GM10266 (cell line): Measurements from ENCODE around the gene SLC4A1AP.
"Not testable (repeated sequence)": the region's sequence is repeated elsewhere in the genome, so short reads cannot be mapped to it uniquely, and the experiment has no call there.

Experiments
- DNase-seq: peaks from one replicate; pipeline ENCODE4 v3.0.0; 2012; ENCODE audit errors: extremely low spot score
- TF ChIP-seq, protein P1 (sequence below): IDR thresholded peaks from 2 replicates; pipeline ENCODE4 v1.5.1; 2012; ENCODE audit warnings: mild to moderate bottlenecking, low read depth; ENCODE audit not compliant: control insufficient read depth, insufficient read depth; ENCODE audit errors: missing control alignments

SLC4A1AP gene, protein sequence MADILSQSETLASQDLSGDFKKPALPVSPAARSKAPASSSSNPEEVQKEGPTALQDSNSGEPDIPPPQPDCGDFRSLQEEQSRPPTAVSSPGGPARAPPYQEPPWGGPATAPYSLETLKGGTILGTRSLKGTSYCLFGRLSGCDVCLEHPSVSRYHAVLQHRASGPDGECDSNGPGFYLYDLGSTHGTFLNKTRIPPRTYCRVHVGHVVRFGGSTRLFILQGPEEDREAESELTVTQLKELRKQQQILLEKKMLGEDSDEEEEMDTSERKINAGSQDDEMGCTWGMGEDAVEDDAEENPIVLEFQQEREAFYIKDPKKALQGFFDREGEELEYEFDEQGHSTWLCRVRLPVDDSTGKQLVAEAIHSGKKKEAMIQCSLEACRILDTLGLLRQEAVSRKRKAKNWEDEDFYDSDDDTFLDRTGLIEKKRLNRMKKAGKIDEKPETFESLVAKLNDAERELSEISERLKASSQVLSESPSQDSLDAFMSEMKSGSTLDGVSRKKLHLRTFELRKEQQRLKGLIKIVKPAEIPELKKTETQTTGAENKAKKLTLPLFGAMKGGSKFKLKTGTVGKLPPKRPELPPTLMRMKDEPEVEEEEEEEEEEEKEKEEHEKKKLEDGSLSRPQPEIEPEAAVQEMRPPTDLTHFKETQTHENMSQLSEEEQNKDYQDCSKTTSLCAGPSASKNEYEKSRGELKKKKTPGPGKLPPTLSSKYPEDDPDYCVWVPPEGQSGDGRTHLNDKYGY

DNA sequence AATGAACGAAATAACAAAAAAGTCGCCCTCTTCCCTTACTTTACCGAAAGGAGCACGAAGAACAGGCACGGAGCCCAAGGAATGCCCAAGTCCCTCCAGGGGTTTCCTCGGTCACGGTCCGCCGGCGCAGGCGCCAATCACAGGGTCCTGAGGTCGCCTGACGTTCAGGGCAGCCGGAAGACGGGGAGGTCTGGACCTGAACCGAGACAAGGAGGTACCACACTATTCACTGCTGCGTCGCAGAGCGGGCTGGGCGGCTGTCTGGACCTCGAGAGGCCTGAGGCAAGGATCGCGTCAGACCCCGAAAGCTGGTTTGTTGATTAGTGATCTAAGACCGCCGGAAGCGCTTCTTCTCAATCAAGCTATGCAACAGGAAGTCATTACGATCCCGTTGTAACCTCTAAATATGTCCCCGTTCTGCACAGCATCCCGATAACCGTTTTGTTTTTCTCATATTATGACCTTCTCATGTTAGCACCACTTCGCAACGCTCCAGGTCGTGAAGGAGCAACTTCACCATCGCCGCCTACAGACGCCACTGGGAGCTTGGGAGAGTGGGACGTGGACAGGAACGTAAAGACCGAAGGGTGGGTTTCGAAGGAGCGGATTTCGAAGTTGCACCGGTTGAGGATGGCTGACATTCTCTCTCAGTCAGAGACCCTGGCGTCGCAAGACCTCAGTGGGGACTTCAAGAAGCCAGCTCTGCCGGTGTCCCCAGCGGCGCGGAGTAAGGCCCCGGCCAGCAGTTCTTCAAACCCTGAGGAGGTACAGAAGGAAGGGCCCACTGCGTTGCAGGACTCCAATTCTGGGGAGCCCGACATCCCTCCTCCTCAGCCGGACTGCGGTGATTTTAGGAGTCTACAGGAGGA, at the start of gene SLC4A1AP, which contains the start of gene SUPT7L:
TSS of gene SLC4A1AP (plus strand) at position 605 of the 869 bp plus-strand sequence. CDS start at position 631, 26 bp downstream.
TSS of gene SUPT7L (minus strand) at position 330 of the 869 bp plus-strand sequence. CDS start 1,422 bp downstream, outside the sequence.
- peak; percentile 74 for DNase-seq
- TF ChIP-seq, protein P1, sequence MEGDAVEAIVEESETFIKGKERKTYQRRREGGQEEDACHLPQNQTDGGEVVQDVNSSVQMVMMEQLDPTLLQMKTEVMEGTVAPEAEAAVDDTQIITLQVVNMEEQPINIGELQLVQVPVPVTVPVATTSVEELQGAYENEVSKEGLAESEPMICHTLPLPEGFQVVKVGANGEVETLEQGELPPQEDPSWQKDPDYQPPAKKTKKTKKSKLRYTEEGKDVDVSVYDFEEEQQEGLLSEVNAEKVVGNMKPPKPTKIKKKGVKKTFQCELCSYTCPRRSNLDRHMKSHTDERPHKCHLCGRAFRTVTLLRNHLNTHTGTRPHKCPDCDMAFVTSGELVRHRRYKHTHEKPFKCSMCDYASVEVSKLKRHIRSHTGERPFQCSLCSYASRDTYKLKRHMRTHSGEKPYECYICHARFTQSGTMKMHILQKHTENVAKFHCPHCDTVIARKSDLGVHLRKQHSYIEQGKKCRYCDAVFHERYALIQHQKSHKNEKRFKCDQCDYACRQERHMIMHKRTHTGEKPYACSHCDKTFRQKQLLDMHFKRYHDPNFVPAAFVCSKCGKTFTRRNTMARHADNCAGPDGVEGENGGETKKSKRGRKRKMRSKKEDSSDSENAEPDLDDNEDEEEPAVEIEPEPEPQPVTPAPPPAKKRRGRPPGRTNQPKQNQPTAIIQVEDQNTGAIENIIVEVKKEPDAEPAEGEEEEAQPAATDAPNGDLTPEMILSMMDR, result no peak

DNA sequence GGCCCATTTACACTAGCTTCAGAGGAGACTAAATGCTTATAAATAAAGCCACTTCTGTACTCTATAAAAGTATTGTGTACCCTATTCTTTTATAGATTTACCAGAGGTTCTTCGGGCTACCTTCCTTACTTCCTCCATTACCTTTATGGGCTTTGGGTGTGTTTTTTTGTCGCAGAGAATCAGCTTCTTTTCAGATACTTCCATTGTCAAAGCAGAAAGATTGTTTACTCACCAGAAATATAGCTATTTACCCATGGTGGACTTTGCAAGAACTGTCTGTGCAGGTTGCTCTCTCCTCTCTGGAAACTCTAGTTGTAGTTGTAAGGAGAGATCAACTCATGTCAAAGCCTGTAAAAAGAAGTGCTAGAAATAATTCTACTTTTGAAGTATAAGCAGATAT, 49.7 kb upstream of the SLC4A1AP start:
- DNase-seq, result no peak
- TF ChIP-seq, protein P1, result no peak

DNA sequence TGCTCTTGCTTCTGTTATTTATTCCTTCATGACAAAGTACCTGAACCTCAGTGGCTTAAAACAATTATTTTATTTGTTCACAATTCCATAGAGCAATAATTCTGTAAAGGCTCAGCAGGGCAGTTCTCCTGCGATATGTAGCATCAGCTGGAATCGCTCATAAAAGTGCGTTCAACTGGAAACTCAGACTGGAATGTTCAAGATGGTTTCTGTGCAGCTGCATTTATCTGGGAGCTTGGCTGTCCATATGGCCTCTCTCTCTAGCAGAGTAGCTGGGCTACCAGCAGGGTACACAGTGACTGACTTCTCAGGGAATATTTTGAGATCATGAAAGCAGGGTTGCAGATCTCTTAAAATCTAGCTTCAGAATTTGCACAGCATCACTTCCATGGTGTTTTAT, 48.4 kb upstream of the SLC4A1AP start:
- TF ChIP-seq, protein P1, result no peak
- no peak for DNase-seq

DNA sequence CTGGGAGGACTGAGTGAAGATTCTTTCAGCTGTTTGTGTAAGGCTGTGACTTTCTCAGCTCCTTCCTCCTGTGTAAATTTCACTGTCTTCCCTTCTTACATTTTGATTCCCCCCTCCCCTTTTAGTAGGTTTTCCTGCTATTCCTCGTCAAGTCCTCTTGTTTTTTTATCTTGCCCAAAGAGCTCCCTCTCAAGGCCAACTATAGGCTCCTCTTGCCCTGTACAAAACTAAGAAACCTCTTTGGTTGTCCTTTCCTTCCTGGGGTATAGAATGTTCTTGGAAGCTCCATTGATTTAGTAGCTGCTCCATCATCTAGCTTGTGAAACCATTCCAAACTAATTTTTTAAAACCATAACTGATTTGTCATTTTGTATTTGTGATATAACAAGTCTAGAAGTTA, 42.2 kb upstream of the SLC4A1AP start:
- TF ChIP-seq, protein P1, result no peak

DNA sequence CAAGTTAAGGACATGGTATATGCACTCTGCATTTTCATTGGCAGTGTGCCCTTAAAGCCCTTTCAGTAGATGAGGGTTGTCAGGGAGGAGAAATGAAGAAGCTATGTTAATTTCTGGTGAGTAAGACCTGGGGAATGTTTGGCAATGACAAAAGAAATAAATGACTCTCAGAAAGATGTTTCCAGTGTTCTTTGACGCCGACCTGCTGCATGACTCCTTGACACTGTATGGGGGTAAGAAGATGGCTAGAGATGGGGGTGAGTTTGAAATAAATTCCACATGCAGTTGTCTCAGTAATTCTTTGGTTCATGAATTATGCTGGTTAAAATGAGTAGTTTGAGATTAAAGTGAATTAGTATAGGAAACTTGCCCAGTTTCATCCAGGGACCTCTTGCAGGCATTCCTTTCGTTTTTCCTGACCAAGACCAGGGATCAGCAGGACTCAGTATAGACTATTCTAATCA, 40.7 kb upstream of the SLC4A1AP start:
- no peak for DNase-seq

More for the DNA sequence above, 42.2 kb upstream of the SLC4A1AP start:
- DNase-seq, result no peak

DNA sequence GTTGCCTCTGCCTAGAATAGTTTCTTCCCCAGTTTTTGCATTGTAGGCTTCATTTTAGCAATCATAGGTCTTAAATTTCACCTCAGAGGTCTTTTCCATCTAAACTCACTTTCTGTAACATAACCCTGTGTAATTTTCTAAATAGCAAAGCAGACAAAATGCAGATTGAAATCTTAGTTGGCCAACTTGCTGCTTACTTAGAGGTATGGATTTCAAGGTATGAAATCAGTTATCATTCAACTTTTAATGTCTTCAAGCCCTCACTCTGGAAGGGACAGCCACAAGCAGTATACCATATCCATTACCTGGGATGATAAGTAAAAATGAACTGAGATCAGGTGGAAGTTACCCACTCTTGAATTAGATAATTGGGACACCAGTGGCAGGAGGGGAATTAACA, 38.7 kb upstream of the SLC4A1AP start:
- TF ChIP-seq, protein P1, result no peak
- DNase-seq, result no peak

More for the DNA sequence above, 40.7 kb upstream of the SLC4A1AP start:
- TF ChIP-seq, protein P1, result no peak

DNA sequence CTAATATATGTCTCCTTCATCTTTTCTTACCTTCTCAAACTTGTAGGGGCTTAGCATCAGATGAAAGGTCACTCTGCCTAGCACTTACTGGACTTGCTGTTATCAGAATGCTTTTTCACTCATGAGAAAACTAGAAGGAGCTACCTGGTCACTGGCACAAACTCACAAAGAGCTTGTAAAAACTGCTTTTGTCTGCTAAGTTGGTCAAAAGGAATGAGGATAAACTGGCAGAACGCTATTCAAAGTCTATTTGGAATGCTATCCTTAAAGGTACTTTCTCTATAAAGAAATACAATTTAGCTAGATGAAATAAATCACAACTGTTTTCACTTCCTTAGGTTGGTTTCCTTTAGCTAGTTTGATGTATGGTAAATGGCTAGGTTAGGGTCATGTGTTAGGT, 37.4 kb upstream of the SLC4A1AP start:
- DNase-seq, result not testable (repeated sequence)

DNA sequence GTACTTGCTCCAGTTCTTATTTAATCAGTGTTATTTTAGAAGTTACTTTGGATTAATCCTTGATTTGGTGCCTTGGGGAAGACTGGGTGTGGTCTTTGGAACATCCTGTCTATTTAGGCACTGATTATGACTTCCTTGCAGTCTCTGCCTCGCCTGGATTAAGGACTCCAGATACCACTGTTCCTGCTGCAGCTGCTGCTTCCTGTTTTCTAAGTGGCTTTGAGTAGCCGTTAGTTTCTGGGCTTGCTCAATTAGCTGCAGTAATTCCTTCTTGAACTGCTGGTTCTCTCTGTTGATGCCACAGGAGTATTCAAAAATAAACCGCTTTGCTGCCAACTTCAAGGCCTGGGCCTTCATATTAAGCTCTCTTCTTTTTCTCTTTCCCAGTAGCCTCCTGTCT, 36.8 kb upstream of the SLC4A1AP start:
- DNase-seq, result not testable (repeated sequence)
